K562 (cell line): ENCODE data around the gene ATP8B4. TPM values are rescaled to one million over a fixed set of nuclear protein-coding genes. Genes with fewer than 3 reads are reported as not detected.

Source experiments
- ATAC-seq: fragments of 200-7000 bp; cut with Tn5 transposase; 3 replicates; pipeline ENCODE4 v1.9.1; 2020; ENCODE audit warnings: moderate library complexity
- BruUV-seq: library from RNA; stranded (reverse); fragments of 400-500 nt; replicated peaks from 2 replicates; lab custom pipeline; 2021; lab: Mats Ljungman, UMichigan
- CTCF ChIA-PET: fragments of 300-600 bp; formaldehyde crosslinking; extraction: SDS; loops from one replicate; lab custom pipeline; 2021; ENCODE audit warnings: low intra/inter-chr PET ratio; lab: Yijun Ruan, JAX
- POLR2A ChIA-PET: fragments of 300-600, 350-650 bp; sonication (Branson Sonifier 250); formaldehyde crosslinking; extraction: SDS; loops from one replicate; lab custom pipeline; 2021; ENCODE audit warnings: antibody characterized with exemption, inconsistent platforms; lab: Yijun Ruan, JAX
- DNase-seq, 4 experiments: peaks; one replicate each; pipeline versions ENCODE4 v3.0.0 to v3.0.0-alpha.2; 2011 to 2018; ENCODE audit warnings: low spot score in 3 of 4, mixed read lengths in 3 of 4; ENCODE audit errors: extremely low read depth in 1 of 4
- FAIRE-seq: peaks from 2 replicates; lab custom pipeline; 2011; peaks lifted over from hg19 to GRCh38; lab: Jason Lieb, UNC
- H2AFZ ChIP-seq: 2 replicates; pipeline ENCODE4 v1.6.0; 2011; ENCODE audit warnings: low read depth, low read length, control low read depth, inconsistent platforms
- H3K27ac ChIP-seq: fragments of 200-600 bp; 3 replicates; pipeline ENCODE4 v1.8.0; 2011; ENCODE audit warnings: low read depth, mild to moderate bottlenecking, control low read depth, inconsistent platforms, low read length, moderate library complexity, mixed read lengths; ENCODE audit errors: extremely low read depth
- H3K27me3 ChIP-seq, 2 experiments: fragments of 300-600 bp in 1 of 2; 2 replicates in 1 of 2; 3 replicates in 1 of 2; pipeline versions ENCODE4 v1.6.0 to v1.8.0; 2011; ENCODE audit warnings: inconsistent platforms in 2 of 2, low read length in 2 of 2, mild to moderate bottlenecking in 1 of 2, mixed read lengths in 1 of 2, moderate library complexity in 1 of 2; ENCODE audit not compliant: control insufficient read depth in 2 of 2, insufficient read depth in 2 of 2
- H3K36me3 ChIP-seq: fragments of 300-600 bp; 3 replicates; pipeline ENCODE4 v1.8.0; 2011; ENCODE audit warnings: mild to moderate bottlenecking, low read length, inconsistent platforms; ENCODE audit not compliant: control insufficient read depth, insufficient read depth
- H3K4me1 ChIP-seq, 2 experiments: fragments of 200-600 bp in 1 of 2; replicated peaks in 1 of 2; 2 replicates in 1 of 2; 3 replicates in 1 of 2; pipeline versions ENCODE4 v1.5.1 to v1.8.0; 2011; ENCODE audit warnings: inconsistent platforms in 2 of 2, low read length in 2 of 2, mild to moderate bottlenecking in 1 of 2, mixed read lengths in 1 of 2, moderate library complexity in 1 of 2; ENCODE audit not compliant: control insufficient read depth in 2 of 2, insufficient read depth in 2 of 2
- H3K4me2 ChIP-seq: 2 replicates; pipeline ENCODE4 v1.6.1; 2011; ENCODE audit warnings: low read length, control low read depth, inconsistent platforms, mixed read lengths; ENCODE audit not compliant: insufficient read depth
- H3K4me3 ChIP-seq: fragments of 200-600 bp; sonication (generic), shearing (Covaris generic); 2 replicates; pipeline ENCODE4 v1.5.1; 2016; ENCODE audit warnings: control low read depth, inconsistent platforms
- H3K79me2 ChIP-seq: fragments of 200-600 bp; 3 replicates; pipeline ENCODE4 v1.8.0; 2011; ENCODE audit warnings: low read length, inconsistent platforms; ENCODE audit not compliant: control insufficient read depth, insufficient read depth
- H3K9ac ChIP-seq, 2 experiments: 2 replicates each; pipeline versions ENCODE4 v1.6.0 to v1.6.1; 2011; ENCODE audit warnings: low read depth in 2 of 2, low read length in 2 of 2, control low read depth in 1 of 2, inconsistent platforms in 1 of 2, mild to moderate bottlenecking in 1 of 2, mixed read lengths in 1 of 2; ENCODE audit not compliant: insufficient read depth in 1 of 2
- H3K9me1 ChIP-seq: one replicate; pipeline ENCODE4 v1.6.0; 2011; ENCODE audit warnings: inconsistent platforms, mild to moderate bottlenecking, low read length, moderate library complexity; ENCODE audit not compliant: control insufficient read depth, insufficient read depth
- H3K9me3 ChIP-seq: replicated peaks from 2 replicates; pipeline ENCODE4 v1.5.1; 2011; ENCODE audit warnings: low read depth, low read length, inconsistent platforms; ENCODE audit not compliant: control insufficient read depth, insufficient read depth
- H4K20me1 ChIP-seq: replicated peaks from 2 replicates; pipeline ENCODE4 v1.6.1; 2011; ENCODE audit warnings: low read length, inconsistent platforms, mixed read lengths; ENCODE audit not compliant: control insufficient read depth, insufficient read depth
- CBFA2T3 ChIP-seq: fragments of 450-650 bp; IDR thresholded peaks from 2 replicates; pipeline ENCODE4 v1.6.1; 2017
- MEIS2 ChIP-seq: fragments of 450-650 bp; IDR thresholded peaks from 2 replicates; pipeline ENCODE4 v1.6.1; 2014; ENCODE audit warnings: mild to moderate bottlenecking; ENCODE audit not compliant: partially characterized antibody
- NUFIP1 ChIP-seq: fragments of 450-650 bp; IDR thresholded peaks from 2 replicates; pipeline ENCODE4 v1.6.1; 2018; ENCODE audit not compliant: partially characterized antibody
- PTBP1 ChIP-seq: fragments of 200-400 bp; formaldehyde crosslinking; IDR thresholded peaks from 2 replicates; pipeline ENCODE4 v1.6.1; 2017; ENCODE audit warnings: low read depth, low read length
- SP2 ChIP-seq: IDR thresholded peaks from 2 replicates; pipeline ENCODE4 v1.6.1; 2011; ENCODE audit warnings: mild to moderate bottlenecking, low read depth, low read length, moderate library complexity; ENCODE audit not compliant: poor library complexity, severe bottlenecking; ENCODE audit errors: extremely low read depth
- YBX1 ChIP-seq: fragments of 450-650 bp; IDR thresholded peaks from 2 replicates; pipeline ENCODE4 v1.7.1; 2016; ENCODE audit warnings: mild to moderate bottlenecking
- in situ Hi-C: fragments of 300-500 bp; cut with MboI; formaldehyde crosslinking; loops from 4 replicates; pipeline ENCODE4 v1.15.0; 2018; ENCODE audit warnings: inconsistent platforms, mixed read lengths
- intact Hi-C: fragments of 100-400 bp; cut with micrococcal nuclease; formaldehyde crosslinking; loops from 2 replicates; pipeline ENCODE4 v1.14.2; 2022
- polyA plus RNA-seq, 8 experiments: library from polyadenylated mRNA; depleted of rRNA in 4 of 8; stranded (reverse) in 5 of 8; unstranded in 3 of 8; fragments of >200 nt; fragmentation: Nextera tagmentation in 2 of 8; fragmentation: Illumina TruSeq in 1 of 8; extraction: Ambion mirVana in 2 of 8; extraction: Trizol in 1 of 8; gene quantifications; 2 replicates each; pipeline versions ENCODE4 v1.2.1 to v1.2.3, GENCODE V29; 2011 to 2014; ENCODE audit warnings: inconsistent platforms in 1 of 8, missing spikeins in 1 of 8
- total RNA-seq, 7 experiments: library from RNA; depleted of rRNA in 6 of 7; stranded (reverse); fragments of >200 nt in 6 of 7; fragmentation: Illumina TruSeq in 2 of 7; extraction: Trizol in 2 of 7; gene quantifications; 2 replicates each; pipeline versions ENCODE4 v1.2.1 to v1.2.3, GENCODE V29; 2011 to 2021; ENCODE audit warnings: low replicate concordance in 1 of 7

The ATP8B4 gene
- total and polyA plus RNA-seq, 9 of the 15 experiments (the other 6 are each of a cell fraction or from before 2014, with no cell fraction given): 0.14 to 2.5 (median 0.44) TPM

GRCh38 chr15:49898097-49898496 lies 220.9 kb downstream of the ATP8B4 start:
- ATAC-seq: no peak
- no peak overlapping the region for H2AFZ ChIP-seq
- no peak overlapping the region for H3K4me2 ChIP-seq
- POLR2A ChIA-PET: no interaction called here
- H3K36me3 ChIP-seq: no peaks in the 10 kb centered on the region
- H4K20me1 ChIP-seq: no peaks in the 10 kb centered on the region
- no peak for DNase-seq
- in situ Hi-C loops: loop anchor here (25.0 kb wide), 1 partner anchor 414 kb away; no protein-coding TSS in a partner anchor
- no peaks in the 10 kb centered on the region for H3K79me2 ChIP-seq
- H3K9me3 ChIP-seq: no peaks in the 10 kb centered on the region
- H3K27me3 ChIP-seq: no peaks in the 10 kb centered on the region
- BruUV-seq: no TSS peak
- intact Hi-C loops: no loop called here
- H3K9me1 ChIP-seq: no peaks in the 10 kb centered on the region
- CTCF ChIA-PET: no interaction called here
- FAIRE-seq: no peak
- no peak overlapping the region for H3K9ac ChIP-seq
- H3K4me3 ChIP-seq: no peak overlapping the region
- no peak overlapping the region for H3K27ac ChIP-seq
- TF ChIP-seq NUFIP1 (no peak), YBX1 (no peak), SP2 (no peak), PTBP1 (no peak), CBFA2T3 (no peak), MEIS2 (no peak)
- TF ChIP-seq, all 486 proteins: peak for 0
- H3K4me1 ChIP-seq: no peaks in the 10 kb centered on the region
